NCI-H2196 treated with DMSO at 0.1 percent for 48 hours (cell line): ENCODE results near the gene MICU1.
A peak's percentile ranks its signal among the peaks of the same experiment; 100 is the strongest.
"Not testable (repeated sequence)": the region's sequence is repeated elsewhere in the genome, so short reads cannot be mapped to it uniquely, and the experiment has no call there.

Source experiments
- DNase-seq: peaks from one replicate; lab custom pipeline; 2025; ENCODE audit not compliant: unreplicated experiment; lab: John Stamatoyannopoulos, UW

Gene MICU1

DNA sequence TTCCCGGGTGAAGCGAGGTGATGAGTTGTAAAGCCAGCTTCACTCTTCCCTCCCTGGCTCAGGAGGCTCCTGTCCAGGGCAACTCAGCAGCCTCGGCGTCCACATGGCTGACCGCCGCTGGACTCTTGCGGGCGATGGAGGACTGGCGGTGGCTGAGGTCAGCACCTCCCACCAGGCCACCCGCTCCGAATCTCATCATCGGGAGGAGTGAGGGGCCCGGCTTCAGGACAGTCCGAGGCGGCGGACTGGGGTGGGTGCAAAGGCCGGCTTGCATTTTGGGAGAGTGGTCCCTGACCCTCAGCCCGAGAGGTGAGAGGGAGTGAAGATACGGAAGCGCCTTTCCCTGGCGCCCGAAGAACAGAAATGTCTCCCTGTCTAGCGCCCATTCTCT, 271.9 kb downstream of the MICU1 start:
- DNase-seq, result no peak

DNA sequence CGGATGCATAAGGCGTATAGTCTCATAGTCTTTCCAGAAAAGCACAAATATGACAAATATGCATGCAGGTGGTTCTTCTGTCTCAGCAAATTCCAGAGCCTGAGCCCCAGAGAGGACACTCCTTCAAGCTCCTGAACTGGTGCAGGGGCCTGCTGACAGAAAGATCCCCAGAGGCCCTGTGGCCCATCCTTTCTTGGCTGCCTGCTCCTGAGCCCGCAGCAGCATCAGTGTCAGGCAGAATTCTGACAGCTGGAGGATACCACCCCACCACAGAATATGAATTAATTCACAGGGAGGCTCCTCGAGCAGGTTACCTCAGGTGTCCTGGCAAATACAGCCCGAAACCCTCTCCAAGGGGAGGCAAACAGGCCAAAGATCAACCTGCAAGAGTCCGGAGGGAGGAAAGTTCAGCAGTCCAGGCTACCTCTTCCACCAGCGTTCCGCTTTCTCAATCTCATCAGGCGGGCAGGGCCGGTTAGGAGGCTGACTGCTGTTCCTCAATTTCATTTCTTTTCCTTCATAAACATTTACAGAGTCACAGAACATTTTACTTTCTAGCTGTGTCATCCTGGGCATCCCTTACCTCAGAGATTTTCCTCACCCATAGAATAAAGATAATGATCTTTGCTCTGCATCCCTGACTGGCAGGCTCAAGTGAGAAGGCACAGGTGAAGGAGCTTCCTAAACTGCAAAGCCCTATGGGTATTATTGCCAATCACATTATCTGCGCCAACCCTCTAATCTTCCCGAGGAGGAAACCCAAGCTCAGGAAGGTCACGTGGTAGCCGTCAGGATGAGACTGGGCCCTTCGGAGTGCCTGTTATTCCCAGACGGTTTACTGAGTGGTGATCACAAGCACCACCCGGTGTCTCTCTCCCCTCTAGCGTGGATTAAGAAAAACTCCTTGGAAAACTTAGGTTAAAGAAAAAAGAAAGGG, 272.6 kb downstream of the MICU1 start:
- no peak for DNase-seq

DNA sequence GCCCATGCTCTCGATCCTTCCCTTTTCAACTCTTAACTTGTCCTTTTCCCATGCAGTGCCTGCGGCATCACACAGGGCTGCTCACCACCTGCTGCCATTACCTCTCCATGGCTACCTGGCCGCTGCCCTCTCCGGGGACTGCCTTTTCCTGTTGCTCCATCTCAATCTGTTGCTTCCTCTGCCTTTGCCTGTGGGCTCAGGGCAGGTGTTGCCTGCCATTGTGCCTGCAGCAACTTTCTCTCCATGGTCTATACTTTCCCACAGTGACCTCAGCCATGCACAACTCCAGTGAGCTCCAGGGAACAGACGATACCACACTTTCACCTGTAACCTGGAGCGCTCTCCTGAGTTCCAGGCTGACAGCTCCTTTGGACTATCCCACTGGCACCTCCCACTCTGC, 274.4 kb downstream of the MICU1 start:
- no peak for DNase-seq

DNA sequence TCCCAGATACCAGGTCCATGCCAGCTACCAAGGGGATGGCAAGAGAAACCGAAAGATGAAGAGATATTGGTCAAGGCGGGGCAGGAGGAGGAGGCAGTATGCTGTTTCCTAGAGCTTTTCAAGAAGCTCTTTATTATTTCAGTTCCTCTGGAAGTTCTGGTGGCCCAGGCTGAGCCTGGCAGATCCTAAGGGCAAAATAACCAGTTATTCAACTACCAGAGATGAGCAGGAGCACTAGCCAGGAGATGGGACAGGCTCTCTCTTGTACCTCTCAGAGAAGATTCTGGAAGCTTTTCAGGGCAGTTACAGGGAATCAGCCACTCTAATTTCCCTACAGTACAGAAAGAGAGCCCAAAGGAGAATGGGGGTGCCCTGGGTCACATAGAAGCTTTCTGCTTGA, 276.4 kb downstream of the MICU1 start:
- no peak for DNase-seq

DNA sequence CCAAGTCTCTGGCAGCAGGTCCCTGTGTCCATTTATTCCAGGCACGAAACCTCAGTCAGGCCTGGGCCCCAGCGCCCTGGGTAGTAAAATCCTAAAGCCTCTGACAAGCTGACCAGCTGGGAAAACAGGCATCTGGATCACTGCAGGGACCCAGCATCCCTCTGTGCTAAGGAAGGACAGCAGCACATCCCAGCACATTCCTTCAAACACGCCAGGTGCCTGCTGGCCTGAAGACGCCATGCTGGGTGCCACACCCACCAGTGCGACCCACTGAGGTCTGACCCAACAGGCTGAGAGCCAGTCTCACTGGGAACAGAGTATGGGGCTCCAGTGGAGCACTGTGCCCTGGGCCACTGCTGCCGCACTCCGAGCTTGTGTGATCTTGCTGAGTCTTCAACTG, 277.6 kb downstream of the MICU1 start:
- DNase-seq, result no peak

DNA sequence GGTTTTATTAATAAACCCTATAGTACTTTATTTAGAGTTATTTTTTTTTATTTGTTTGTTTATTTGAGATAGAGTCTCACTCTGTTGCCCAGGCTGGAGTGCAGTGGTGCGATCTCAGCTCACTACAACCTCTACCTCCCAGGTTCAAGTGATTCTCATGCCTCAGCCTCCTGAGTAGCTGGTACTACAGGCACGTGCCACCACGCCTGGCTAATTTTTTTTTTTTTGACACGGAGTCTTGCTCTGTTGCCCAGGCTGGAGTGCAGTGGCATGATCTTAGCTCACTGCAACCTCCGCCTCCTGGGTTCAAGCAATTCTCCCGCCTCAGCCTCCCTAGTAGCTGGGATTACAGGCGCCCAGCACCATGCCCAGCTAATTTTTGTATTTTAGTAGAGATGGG, 279.8 kb downstream of the MICU1 start:
- DNase-seq, result not testable (repeated sequence)

DNA sequence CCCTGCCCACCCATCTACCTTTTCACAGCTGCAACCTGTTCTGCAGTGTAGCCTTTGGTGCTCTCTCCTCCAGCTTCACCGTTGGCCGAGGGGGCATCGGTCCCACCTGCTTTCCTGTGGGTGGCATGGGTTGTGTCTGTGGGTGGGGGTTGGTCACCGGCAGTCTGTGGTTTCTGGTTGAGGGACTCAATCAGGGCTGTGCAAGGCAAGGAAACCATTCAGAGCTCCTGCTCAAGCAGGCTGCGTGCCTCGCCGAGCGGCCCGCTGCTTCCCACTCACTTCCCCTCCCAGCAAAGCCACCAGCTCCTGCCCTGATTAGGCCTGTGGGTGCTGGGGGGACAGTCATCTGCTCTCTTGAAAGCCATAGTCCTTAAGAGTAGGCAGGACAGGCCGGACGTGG, 280.9 kb downstream of the MICU1 start:
- DNase-seq, result no peak

DNA sequence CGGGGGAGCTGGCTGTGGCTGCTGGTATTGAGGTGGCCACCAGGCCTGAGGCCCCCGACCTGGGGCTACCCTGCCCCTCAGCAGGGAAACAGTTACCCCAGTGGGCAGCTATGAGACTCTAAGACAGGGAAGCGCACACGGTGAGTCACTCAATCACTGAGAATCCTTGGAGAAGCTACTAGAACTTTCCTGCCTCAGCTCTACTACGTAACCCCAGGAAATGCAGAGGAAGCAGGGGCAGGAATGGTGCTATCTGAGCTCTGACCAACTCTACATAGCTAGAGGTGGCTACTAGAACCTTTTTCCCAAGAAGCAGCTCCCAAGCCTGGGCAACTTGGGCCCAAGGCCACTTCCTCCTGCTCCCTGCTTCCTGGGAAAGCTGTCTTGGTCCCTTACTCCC, 283.0 kb downstream of the MICU1 start:
- no peak for DNase-seq

DNA sequence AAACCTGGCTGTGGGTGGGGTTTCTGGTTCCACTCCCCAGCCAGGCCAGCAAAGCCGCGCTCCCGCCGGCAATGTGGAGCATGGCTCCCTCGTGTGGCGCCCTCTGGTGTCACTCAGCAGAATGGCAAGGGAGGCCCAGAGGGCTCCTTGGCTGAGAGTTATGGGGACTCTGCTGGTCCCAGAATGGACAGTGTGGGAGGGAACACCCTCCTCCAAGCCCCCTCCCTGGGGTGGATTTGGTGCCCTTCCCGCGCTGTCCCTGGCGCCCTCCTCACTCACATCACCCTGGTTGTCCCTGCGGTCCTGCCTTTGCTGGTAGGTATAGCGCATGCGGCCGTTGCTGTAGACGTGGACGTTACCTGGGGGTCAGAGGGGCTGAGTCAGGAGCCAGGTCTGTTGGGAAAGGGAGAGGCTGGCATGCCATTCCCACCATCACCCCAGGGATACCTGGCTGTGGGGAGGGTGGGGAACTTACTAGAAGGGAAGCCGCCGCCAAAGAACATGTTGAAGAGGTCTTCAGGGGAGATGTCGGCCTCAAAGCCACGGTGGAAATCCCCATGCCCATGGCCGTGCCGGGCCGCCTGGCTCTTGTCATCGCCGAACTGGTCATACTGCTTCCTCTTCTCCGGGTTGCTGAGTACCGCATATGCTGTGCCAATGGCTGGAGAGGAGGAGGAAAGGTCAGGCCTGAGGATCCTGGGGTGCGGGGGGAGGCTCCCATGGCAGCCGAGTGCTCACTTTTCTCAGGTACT, 285.2 kb downstream of the MICU1 start:
- no peak for DNase-seq

DNA sequence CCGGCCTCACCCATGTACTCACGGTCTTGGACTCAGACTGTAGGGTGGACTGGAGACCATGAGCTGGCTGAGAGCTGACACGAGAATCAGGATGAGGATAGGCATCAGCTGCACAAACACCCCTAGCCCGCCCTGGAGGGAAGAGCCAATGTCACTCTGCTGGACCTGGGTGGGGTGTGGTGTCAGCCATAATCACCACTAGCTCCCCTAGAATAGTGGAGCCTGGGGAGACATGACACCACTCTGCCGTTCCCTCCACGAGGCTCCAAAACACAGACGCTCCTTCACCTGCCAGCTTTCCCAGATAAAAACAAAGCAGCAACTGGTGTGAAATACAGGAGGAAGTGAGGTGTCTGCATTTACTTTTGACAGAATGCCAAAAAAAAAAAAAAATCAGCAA, 287.7 kb downstream of the MICU1 start:
- DNase-seq, result no peak

DNA sequence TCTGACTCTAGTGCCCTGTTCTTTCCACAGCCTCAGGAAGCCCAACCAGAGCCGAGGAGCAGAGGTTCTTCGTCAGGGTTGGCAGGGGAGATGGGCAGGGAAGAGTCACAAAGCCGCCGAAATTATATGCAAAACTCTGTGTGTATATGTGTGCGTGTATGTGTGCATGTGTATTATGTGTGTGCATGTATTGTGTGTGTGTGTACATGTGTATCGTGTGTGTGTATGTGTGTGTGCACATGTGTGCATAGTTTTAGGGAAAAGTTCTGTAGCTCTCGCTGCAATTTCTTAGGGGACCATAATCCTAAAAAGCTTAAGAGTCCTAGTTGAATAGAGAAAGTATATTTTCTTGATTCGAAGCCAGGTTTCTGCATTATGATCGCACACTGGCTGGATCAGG, 288.2 kb downstream of the MICU1 start:
- no peak for DNase-seq

DNA sequence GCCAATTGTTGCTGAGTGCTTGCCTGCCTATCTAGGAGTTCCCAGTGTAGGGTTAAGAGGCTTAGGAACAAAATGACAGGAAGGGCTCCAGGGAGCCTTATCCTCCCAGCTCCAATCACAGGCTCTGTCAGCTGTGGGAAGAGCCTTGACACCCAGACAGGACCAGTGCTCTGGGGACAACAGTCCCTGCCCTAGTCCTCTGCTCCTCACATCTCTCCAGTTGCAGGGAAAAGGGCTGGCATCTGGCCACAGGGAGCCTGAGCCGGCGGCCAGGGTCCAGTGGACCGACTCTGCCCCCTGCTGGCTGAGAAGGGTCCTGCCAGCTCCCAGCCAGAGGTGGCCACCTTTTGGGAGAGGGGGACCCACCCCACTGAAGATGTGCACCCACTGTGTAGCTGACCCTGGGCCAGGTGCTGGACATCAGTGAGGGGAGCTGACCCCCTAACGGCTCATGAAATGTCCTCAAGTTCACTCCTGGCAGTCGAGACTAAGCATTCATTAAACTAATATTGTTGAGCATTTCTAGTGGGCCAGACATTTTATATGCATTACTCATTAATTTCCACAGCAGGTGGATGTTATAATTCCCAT, 288.7 kb downstream of the MICU1 start:
- peak; percentile 32 for DNase-seq

DNA sequence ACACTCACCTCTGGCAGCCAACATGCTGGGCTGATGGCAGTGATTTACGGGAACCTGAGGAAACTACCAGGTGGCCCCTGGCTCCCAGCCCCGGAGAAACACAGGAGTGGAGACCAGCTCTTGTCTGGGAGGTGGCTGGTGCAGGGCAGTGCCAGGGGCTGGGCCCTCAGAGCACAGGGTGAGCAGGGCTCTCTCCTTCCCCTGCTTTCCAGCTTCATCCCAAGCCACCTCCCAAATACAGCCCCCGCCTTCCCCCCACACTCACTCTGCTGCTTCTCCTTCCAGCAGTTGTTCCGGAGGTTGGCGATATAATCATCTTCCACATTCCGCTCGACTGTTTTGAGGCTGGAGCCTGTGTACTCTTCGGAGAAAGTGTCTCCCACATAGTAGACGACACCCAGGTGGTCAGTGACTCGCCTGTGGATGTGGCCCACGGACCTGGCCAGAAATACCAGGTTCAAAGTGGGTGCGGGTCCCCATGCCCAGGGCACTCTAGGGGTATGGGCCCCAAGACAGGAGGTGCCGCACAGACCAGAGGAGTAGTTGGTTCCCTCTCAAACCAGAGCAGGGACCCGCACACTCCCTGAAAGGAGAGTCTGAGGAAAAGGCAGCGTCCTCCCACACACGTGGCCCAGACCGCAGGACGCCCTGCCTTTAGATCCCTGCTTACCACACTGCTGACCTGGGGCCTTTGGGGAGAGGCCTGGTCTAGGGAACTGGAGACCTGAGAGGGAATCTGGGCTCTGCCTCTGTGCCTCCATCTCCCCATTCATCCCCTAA, 289.4 kb downstream of the MICU1 start:
- DNase-seq, result no peak

DNA sequence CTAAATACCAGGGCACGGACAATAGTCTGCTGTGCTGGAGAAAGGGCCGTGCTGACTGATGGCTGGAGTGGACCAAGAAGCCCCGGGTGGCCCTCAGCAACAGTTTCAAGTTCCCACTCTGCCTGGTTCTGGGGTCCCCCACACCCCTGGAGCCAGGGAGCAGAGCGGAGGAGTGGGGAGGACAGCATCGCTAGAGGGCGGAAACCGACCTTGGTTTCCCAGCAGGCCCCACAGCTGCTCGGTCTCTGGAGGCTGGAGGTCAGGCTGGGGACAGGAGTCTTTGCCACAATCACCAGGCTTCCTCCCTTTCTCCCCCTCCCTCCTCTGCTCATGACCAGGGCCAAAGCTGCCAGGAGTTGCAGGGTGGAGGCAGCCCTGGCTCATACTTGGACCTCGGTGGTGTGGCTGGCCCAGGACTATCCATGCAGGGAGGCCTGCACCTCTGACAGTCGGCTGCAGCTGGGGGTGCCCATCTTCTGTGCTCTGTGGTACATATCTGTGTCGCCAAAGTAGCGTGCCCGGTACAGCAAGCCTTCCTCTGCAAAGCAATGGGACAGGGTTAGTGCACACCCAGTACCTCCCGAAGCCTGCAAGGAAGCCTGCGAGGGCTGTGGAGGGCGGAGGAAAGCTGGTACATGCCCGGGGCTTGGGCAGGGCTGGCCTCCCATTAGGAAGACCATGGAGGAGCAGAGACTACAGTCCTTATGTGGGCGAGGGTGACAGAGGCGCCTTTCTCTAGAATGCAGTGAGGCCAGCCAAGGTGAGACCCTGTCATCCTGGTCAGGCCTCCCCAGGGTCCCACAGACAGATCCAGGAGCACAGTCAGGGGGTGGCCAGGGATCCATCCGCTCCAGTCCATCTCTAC, 290.3 kb downstream of the MICU1 start:
- no peak for DNase-seq

DNA sequence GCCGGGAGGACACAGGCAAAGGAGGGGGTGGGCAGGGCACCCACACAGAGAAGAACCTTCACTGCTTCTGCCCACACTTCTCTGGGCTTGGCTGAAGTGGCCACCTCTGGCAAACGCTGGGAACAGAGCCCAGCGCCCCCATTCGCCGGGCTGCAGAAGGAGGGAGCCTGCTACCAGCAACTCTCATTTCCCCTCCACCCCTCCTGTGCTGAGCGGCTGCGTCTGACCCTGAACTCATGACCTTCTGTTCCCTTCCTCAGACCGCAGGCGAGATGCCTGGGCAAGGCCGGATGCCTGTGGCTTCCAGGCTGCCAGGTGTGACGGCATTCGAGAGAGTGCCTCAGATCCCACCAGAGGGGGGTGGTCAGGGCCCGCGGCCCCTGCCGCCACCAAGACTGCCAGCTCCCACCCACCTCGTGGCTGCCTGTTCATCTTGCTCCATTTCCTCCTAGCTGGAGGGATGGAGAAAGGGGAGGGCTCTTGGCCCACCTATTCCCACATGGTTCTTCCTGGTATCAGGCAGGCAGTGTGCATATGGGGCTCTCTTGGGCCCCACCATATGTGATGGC, 291.0 kb downstream of the MICU1 start:
- DNase-seq, result no peak

DNA sequence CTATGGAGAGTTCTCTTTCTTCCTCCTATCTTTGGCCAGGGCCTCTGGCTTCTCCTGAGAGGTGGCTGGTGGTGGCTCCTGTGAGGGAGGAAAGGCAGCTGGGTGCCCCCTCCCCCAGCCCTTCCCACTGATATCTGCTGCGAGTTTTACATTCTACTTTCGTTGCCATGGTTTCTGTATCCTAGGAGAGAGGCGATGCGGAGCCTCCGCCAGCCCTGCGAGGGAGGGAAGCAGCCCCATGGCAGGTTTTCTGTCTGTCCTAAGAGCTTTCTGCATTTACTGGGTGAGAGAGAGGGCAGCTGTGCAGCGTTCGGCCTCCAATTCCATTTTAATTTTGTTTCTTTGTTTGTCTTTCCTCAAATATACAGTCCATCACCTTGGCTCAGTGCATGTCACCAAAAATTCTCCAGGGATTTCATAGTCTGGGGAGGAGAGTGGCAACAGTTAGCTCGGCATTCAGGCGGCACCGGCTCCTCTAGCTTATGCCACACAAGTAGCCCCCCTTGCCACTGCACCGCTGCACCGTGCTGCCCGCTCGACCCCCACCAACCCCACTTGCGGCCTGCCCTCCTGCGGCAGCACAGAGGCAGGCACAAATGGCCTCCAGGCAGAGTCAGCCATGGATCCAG, 291.6 kb downstream of the MICU1 start:
- peak; percentile 61 for DNase-seq

DNA sequence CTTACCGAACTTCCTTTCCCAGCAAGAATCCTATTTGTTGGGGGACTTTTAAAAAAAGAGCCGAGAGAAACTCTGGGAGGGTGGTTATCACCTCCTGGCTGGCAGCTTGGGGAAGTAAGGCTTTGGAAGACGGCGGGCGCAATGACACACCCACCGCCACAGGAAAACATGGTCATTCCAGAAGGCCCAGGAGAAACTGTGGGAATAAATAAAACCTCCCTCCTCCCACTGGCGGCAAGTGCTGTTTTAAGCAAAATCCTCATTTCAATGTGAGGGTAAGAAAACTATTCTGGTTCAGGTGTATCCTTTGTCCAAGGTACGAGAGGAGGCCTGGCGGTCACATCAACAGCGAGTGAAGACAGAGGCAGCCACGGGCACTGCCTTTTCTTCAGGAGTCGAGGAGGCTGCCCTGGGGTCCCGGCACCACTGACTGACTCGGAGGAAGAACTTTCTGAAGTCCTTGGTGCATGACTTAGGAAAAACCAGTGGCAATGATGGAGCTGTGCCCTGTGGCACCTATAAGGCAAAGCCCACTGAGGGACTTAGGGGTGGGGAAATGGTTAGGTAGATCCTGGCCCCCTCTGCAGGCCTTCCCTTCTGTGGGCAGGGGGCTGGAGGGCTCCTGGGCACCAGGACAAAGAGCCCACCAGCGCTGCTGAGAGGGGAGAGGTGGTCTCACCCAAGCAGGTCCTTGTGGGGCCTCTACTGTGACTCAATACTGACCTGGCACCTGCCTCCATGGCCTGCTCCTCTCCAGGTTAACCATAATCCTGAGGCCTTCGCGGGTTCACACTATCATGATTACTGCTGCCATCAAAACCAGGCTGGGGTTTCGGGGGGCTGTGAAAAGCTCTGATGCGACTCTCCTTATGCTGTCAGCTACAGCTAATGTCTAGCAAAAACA, 292.5 kb downstream of the MICU1 start:
- DNase-seq, result no peak

DNA sequence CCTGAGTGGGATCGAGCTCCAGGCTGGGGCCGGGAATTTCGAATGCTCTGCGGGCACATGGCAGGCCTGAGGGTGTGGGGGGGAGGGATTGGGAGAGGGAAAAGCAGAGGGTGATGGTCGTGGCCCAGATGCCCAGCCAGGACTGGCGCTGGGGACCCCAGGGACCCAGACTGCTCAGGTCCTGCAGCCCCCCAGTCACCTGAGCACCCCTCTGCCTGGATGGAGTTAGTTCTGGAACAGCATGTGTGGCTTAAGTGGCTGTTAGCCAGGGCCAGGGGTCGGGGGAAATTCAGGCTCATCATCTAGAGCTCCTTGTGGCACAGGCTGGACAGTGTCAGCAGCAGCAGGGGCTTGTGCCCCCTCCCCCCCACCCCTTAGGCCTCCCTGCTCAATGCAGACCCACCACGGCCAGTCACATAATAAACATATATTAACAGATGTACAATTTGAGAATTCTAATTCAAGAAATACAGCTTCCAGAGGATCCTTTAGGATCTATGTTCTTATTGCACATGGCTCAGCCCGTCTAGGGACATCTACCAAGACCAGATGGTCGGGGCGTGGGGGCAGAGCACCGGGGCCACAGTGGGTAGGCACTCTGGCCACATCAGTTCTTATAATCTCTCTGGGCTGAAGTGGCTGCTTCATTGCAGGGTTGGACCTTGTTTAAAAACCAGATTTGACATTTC, 293.3 kb downstream of the MICU1 start:
- no peak for DNase-seq
